NCI-H82 (cell line): ENCODE results near the gene IFNG.

Source experiments
- DNase-seq: peaks from one replicate; lab custom pipeline; 2025; lab: John Stamatoyannopoulos, UW

IFNG gene

DNA sequence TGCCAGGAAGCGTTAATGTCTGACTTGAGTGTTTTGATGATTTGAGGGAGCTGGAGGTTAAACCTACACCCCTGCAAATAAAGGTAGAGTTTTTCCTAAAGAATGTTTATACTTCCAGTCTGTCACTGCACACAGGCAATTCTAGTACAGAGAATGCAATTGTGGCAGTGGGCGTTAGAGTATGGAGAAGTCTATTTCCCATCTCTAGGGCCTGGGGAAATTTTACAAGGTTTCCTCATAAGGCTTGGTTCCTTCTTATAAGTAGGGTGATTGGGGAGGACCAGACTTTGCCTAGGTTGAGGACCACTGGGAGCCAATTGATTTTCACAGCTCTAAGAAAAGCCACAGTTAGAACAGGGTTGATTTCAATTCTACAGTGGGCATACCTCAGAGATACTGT, 44.3 kb downstream of the IFNG start:
- no peak for DNase-seq

DNA sequence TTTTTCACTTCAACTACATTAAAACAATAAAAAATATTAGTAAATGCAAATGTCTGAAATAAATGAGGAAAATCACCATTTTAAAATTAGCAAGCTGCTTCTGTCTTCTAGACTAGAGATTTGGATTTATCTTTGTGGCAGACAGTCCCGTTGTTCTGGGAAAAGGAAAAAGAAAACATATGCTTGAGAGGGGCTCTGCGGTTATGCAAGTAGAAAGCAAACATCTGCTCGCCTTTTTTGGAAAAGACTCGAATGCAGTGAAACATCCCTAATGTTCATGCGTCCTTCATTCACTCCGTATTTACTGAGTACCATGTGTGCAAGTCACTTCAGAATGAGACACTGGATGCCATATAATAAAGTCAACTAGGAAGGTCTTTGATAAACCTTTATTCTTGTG, 44.9 kb downstream of the IFNG start:
- no peak for DNase-seq

DNA sequence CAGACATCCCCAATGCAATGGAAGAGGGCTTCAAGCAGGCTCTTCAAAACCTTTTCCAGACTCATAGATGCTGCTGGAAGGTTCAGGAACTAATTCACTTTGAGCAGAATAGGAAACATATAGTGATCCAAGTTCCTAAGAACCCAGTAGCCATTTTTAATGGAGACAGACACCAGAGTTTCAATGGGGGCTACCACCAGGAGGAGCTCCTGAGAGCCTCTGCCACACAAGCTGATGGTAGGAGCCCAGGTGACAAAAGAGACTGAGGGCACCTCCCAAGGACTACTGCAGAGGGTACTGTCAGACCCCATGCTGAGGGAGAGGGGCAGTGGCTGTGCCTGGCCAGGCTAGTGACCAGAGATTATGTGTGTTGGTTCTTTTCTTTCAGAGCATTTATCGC, 45.9 kb downstream of the IFNG start:
- DNase-seq: peak; percentile 63

DNA sequence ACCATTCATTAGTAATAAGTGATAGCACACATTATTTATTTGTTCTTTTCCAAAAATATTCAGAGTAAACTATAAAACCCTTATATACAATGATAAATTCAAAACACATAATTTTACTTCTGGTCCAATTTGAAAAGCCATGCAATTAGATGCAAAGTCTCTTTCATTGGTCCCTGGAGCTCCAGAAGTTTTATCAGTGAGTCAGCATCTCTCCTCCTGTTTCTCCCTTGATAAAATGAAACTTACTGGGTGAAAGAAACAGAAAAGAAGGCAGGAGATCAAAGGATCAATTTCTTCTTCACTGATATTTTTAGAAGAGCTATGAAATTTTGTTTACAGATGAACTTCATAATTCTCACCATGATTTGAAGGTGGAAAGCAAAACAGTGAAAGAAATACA, 47.5 kb downstream of the IFNG start:
- DNase-seq: no peak

DNA sequence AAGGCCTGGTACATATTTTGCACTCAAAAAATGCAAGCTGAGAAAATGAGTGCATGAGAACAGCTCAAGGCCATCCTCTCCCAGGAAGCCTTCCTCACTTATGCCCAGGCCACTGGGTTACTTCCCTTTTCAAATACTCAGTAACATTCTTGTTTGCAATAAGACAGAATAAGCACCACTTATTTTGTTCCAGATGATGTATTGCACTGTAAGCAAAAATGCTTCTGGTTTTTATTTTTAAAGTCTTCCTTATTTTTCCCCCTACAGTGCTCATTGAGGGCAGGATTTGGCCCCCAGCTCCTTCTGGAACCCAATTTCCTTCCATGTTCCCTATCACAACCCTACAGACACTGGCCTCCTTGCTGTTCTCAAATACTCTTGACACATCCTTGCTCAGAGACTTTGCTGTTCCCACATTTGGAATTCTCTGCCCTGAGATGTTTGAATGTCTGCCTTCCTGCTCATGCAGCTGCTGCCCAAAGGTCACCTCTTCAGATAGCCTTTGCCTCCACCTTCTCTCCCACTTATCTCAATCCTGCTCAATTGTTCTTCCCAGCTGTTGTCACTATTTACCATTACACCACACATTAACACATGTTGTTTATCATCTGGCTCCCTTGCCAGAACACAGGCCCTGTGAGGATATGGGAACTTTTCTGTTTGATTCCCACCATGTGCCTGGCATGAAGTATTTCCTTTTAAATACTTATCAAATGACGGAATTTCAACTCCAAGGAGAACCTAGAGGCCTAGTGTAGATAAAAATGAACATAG, 49.9 kb downstream of the IFNG start:
- DNase-seq: no peak

DNA sequence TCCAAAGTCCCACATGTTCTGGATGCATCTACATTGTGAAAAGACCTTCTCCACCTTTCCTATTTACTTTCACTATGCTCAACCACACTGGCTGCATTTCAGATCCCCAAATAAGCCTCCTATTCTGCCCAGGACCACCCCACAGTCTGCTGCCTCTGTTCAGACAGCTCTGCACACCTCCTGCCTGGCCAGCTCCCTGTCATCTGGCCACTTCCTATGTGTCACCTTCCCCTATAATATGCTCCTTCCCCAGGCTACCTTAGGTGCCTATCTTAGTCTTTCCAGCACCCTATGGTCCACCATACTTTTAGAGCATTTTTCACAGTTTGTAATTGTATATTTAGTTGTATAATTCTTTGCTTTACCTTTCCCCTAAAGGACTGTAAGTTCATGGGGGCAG, 50.5 kb downstream of the IFNG start:
- no peak for DNase-seq

DNA sequence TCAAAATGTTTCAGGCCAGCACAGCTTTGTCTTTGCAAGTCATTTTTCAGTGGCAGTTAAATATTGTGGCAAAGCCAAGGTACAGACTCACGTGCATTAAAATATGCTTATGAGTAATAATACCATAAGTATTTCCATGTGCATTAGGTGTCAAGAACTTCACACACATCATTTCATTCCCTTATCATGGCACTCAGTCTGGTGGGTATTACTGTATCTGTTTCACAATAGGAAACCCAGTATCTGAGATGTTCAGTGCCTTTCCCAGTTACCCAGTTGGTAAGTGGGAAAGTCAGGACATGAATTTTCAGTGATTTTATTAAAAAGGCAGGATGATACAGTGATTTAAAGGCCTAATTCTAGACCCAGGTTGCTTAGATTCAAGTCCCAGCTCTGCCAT, 52.9 kb downstream of the IFNG start:
- no peak for DNase-seq

DNA sequence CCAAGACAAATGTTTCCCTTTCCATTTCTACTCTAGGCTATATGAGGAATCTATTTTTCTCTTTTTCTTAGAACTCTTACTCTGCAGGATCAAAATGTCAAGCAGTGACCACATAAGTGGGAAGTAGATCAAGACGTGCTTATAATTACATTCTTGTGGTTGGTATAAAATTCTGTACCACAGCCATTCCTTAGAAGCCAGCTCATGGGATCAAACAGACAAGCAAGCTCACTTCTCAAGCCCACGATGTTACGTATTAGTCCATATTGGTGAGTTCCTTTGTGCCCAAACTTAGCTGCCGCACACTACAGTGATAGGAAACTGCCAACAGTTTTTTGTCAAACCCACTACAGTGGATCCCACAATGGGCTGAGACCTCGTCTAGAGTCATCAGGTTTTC, 53.4 kb downstream of the IFNG start:
- DNase-seq: no peak
